SU-DHL-6 (cell line): ENCODE measurements around the gene PRR20G.
"Not testable (repeated sequence)": the region's sequence is repeated elsewhere in the genome, so short reads cannot be mapped to it uniquely, and the experiment has no call there.

ENCODE experiments used
- CTCF ChIP-seq: fragments of 200-600 bp; sonication (generic); IDR thresholded peaks from one replicate; pipeline ENCODE4 v1.5.1; 2017; ENCODE audit warnings: antibody characterized with exemption, mild to moderate bottlenecking, low read length, moderate library complexity; ENCODE audit not compliant: insufficient read depth, poor library complexity, severe bottlenecking
- EZH2phosphoT487 ChIP-seq: fragments of 200-600 bp; sonication (generic), shearing (Covaris generic); conservative IDR thresholded peaks from 2 replicates; pipeline ENCODE4 v1.6.1; 2018; ENCODE audit warnings: mild to moderate bottlenecking, antibody characterized with exemption, low read length, moderate library complexity, mixed read lengths

GRCh38 chr3:127308821-127309220 is 21.0 kb upstream of the PRR20G start:
- not testable (repeated sequence) for TF ChIP-seq CTCF, EZH2phosphoT487
